Naive thymus-derived CD4-positive, alpha-beta T cell (primary cell): Measurements from ENCODE around the gene C3. TPM values are rescaled to one million over a fixed set of nuclear protein-coding genes. Genes with fewer than 3 reads are reported as not detected.
"Not testable (repeated sequence)": the region's sequence is repeated elsewhere in the genome, so short reads cannot be mapped to it uniquely, and the experiment has no call there.

Source experiments
- ATAC-seq: fragments of 150-1000 bp; cut with Tn5 transposase; 2 replicates; pipeline ENCODE4 v1.10.0; 2021; ENCODE audit warnings: mild to moderate bottlenecking, moderate library complexity
- CTCF ChIA-PET: fragments of 350-600 bp; sonication (Branson Sonifier 250); formaldehyde crosslinking; loops from one replicate; lab custom pipeline; 2021; ENCODE audit warnings: antibody characterized with exemption; lab: Charles Lee
- POLR2A ChIA-PET: fragments of 350-600 bp; sonication (Branson Sonifier 250); formaldehyde crosslinking; loops from one replicate; lab custom pipeline; 2021; ENCODE audit warnings: antibody characterized with exemption, inconsistent platforms; lab: Charles Lee
- DNase-seq, 9 donors: peaks; one replicate each; pipeline versions ENCODE4 v3.0.0 to v3.0.0-alpha.2; 2020 to 2022; ENCODE audit warnings: mixed read lengths in 1 of 9
- H3K27ac ChIP-seq: one replicate; pipeline ENCODE4 v1.7.0; 2013; ENCODE audit warnings: mild to moderate bottlenecking, low read depth, low read length, moderate library complexity
- H3K27me3 ChIP-seq, 2 donors: one replicate each; pipeline ENCODE4 v1.7.0; 2013; ENCODE audit warnings: low read length in 2 of 2, mild to moderate bottlenecking in 2 of 2, moderate library complexity in 2 of 2; ENCODE audit not compliant: control insufficient read depth in 2 of 2, insufficient read depth in 2 of 2
- H3K36me3 ChIP-seq, 3 experiments: 1 replicate in 2 of 3; 2 replicates in 1 of 3; pipeline ENCODE4 v1.7.0; 2013; ENCODE audit warnings: low read length in 3 of 3, mild to moderate bottlenecking in 3 of 3, moderate library complexity in 1 of 3; ENCODE audit not compliant: insufficient read depth in 3 of 3, control insufficient read depth in 2 of 3
- H3K4me1 ChIP-seq, 2 donors: one replicate each; pipeline ENCODE4 v1.7.0; 2013; ENCODE audit warnings: low read length in 2 of 2, mild to moderate bottlenecking in 2 of 2, moderate library complexity in 1 of 2; ENCODE audit not compliant: control insufficient read depth in 2 of 2, insufficient read depth in 2 of 2
- H3K4me3 ChIP-seq: 2 replicates; pipeline ENCODE4 v1.7.0; 2013; ENCODE audit warnings: mild to moderate bottlenecking, low read length
- H3K9me3 ChIP-seq, 3 experiments: 1 replicate in 2 of 3; 2 replicates in 1 of 3; pipeline ENCODE4 v1.7.0; 2013; ENCODE audit warnings: low read length in 3 of 3; ENCODE audit not compliant: control insufficient read depth in 2 of 3
- H3K27ac Mint-ChIP-seq, 9 donors: one replicate each; pipeline ENCODE4 v1.8.0; 2020 to 2022; ENCODE audit warnings: mixed read lengths in 9 of 9, mild to moderate bottlenecking in 8 of 9, moderate library complexity in 5 of 9, inconsistent platforms in 2 of 9
- H3K27me3 Mint-ChIP-seq, 5 donors: one replicate each; pipeline ENCODE4 v1.8.0; 2021 to 2022; ENCODE audit warnings: mixed read lengths in 5 of 5, mild to moderate bottlenecking in 1 of 5
- H3K36me3 Mint-ChIP-seq, 5 donors: one replicate each; pipeline ENCODE4 v1.8.0; 2020 to 2022; ENCODE audit warnings: mixed read lengths in 5 of 5, mild to moderate bottlenecking in 3 of 5, inconsistent platforms in 1 of 5
- H3K4me1 Mint-ChIP-seq, 7 donors: one replicate each; pipeline ENCODE4 v1.8.0; 2020 to 2022; ENCODE audit warnings: mixed read lengths in 7 of 7, mild to moderate bottlenecking in 3 of 7, inconsistent platforms in 1 of 7
- H3K4me3 Mint-ChIP-seq, 10 donors: one replicate each; pipeline ENCODE4 v1.8.0; 2020 to 2022; ENCODE audit warnings: mild to moderate bottlenecking in 10 of 10, mixed read lengths in 10 of 10, moderate library complexity in 6 of 10, inconsistent platforms in 2 of 10
- H3K9me3 Mint-ChIP-seq, 11 donors: one replicate each; pipeline ENCODE4 v1.8.0; 2020 to 2022; ENCODE audit warnings: mixed read lengths in 11 of 11, mild to moderate bottlenecking in 4 of 11, inconsistent platforms in 1 of 11, moderate library complexity in 1 of 11
- intact Hi-C, 2 donors: fragments of 100-400 bp; cut with micrococcal nuclease; formaldehyde crosslinking; loops; one replicate each; pipeline ENCODE4 v1.15.1; 2023
- polyA plus RNA-seq, 2 donors: library from polyadenylated mRNA; unstranded; fragments of 300-500 nt; fragmentation: Illumina TruSeq; gene quantifications; one replicate each; pipeline ENCODE4 v1.2.3, GENCODE V29; 2021
- total RNA-seq, 6 experiments: library from RNA in 5 of 6; stranded (reverse) in 5 of 6; gene quantifications; 1 replicate in 5 of 6; 2 replicates in 1 of 6; pipeline ENCODE4 v1.2.3 and lab custom pipeline; 2021 to 2026

The C3 gene
- total and polyA plus RNA-seq, 7 experiments from 2014 or later: 0.57 to 3.7 (median 1.8) TPM; not detected in 2

- intact Hi-C loops: no loop called here
- peak overlapping the region in 1 of 9 donors; percentile 84 for H3K27ac Mint-ChIP-seq
- no peak overlapping the region for H3K4me3 Mint-ChIP-seq
- H3K9me3 ChIP-seq: no peaks in the 10 kb centered on the region
- H3K36me3 ChIP-seq: no peaks in the 10 kb centered on the region
- H3K4me1 ChIP-seq: peaks cover 17 to 22% of the 10 kb centered on the region in 2 donors
- no peaks in the 10 kb centered on the region for H3K27me3 ChIP-seq
- CTCF ChIA-PET: interaction anchor here (1.2 kb wide), 1 partner anchor 11 kb away, joined by 3 read pairs; no protein-coding TSS in a partner anchor
- no peak for ATAC-seq
- no peak overlapping the region for H3K27ac ChIP-seq
- H3K9me3 Mint-ChIP-seq: no peaks in the 10 kb centered on the region
- H3K36me3 Mint-ChIP-seq: peaks cover 0 to 3% (median 0%) of the 10 kb centered on the region in 5 donors
- POLR2A ChIA-PET: no interaction called here
- no peak for DNase-seq
- H3K4me3 ChIP-seq: no peak overlapping the region
- H3K27me3 Mint-ChIP-seq: peaks cover 0 to 2% (median 0%) of the 10 kb centered on the region in 5 donors
- peaks cover 6 to 41% (median 21%) of the 10 kb centered on the region in 7 donors for H3K4me1 Mint-ChIP-seq
These were observed 75.7 kb downstream of the C3 start for GRCh38 chr19:6644796-6645195.

DNA sequence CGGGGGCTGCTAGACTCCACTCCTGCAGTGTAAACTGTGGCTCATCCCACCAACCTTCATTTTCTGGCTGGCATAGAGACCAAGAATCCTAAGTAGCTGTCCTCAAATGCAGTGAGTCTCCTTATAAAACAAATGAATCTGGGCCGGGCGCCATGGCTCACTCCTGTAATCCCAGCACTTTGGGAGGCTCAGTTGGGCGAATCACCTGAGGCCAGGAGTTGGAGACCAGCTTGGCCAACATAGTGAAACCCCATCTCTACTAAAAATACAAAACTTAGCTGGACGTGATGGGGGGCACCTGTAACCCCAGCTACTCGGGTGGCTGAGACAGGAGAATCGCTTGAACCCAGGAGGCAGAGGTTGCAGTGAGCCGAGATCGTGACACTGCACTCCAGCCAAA, 80.1 kb downstream of the C3 start:
- H3K9me3 Mint-ChIP-seq, POLR2A ChIA-PET, CTCF ChIA-PET, H3K27me3 ChIP-seq, H3K36me3 ChIP-seq, ATAC-seq, H3K27ac ChIP-seq, H3K36me3 Mint-ChIP-seq, DNase-seq, H3K27me3 Mint-ChIP-seq, H3K9me3 ChIP-seq, H3K4me3 ChIP-seq: not testable (repeated sequence)
- Mint-ChIP-seq H3K4me1 (peaks cover 6 to 46% (median 22%) of the 10 kb centered on the region in 7 donors), H3K4me3 (peak overlapping the region in 2 of 10 donors; percentile 13 to 29), H3K27ac (peak overlapping the region in 1 of 9 donors; percentile 49)
- peaks cover 17 to 22% of the 10 kb centered on the region in 2 donors for H3K4me1 ChIP-seq
- intact Hi-C loops: loop anchor here in 1 of 2 donors (2.0 kb wide), 1 partner anchor 34 kb away; no protein-coding TSS in a partner anchor

DNA sequence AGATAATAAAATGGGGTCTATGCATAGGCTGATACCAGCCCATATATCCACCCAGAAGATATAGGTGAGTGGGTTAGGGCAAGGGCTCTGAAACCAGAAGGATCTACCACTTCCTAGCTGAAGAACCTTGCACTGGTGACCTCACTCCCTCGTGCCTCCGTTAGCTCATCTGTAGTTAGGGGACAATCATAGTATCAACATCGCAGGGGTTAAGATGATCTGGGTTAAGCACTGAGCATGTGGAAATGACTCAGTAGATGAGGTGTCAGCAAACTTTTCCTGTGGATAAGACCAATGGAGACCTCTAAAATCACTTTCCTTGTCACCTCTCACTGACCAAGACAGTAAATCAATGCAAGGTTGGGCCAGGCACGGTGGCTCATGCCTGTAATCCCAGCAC, 81.0 kb downstream of the C3 start:
- Mint-ChIP-seq H3K27me3 (no peaks in the 10 kb centered on the region), H3K27ac (peak overlapping the region in 1 of 9 donors; percentile 74), H3K4me3 (peak overlapping the region in 1 of 10 donors; percentile 5), H3K36me3 (peaks cover 0 to 5% (median 0%) of the 10 kb centered on the region in 5 donors), H3K9me3 (peaks cover 0 to 2% (median 0%) of the 10 kb centered on the region in 11 donors), H3K4me1 (peaks cover 6 to 45% (median 22%) of the 10 kb centered on the region in 7 donors)
- no peaks in the 10 kb centered on the region for H3K27me3 ChIP-seq
- CTCF ChIA-PET: interaction anchor here (0.6 kb wide), 1 partner anchor 36 kb away, joined by 3 read pairs; no protein-coding TSS in a partner anchor
- ATAC-seq (no peak), DNase-seq (no peak)
- no peak overlapping the region for H3K4me3 ChIP-seq
- H3K9me3 ChIP-seq: no peaks in the 10 kb centered on the region
- intact Hi-C loops: no loop called here
- peaks cover 17 to 22% of the 10 kb centered on the region in 2 donors for H3K4me1 ChIP-seq
- H3K27ac ChIP-seq: no peak overlapping the region
- no peaks in the 10 kb centered on the region for H3K36me3 ChIP-seq
- POLR2A ChIA-PET: interaction anchor here (0.8 kb wide), 1 partner anchor 16 kb away, joined by 3 read pairs; no protein-coding TSS in a partner anchor

DNA sequence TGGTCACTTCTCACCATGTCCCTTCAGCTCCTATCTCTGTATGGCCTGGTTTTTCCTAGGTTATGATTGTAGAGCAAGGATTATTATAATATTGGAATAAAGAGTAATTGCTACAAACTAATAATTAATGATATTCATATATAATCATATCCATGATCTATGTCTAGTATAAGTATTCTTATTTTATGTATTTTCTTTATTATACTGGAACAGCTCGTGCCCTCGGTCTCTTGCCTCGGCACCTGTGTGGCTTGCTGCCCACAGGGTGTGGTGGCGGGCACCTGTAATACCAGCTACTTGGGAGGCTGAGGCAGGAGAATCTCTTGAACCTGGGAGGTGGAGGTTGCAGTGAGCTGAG, 87.0 kb downstream of the C3 start:
- POLR2A ChIA-PET, ATAC-seq, H3K9me3 Mint-ChIP-seq, H3K27ac ChIP-seq, H3K36me3 Mint-ChIP-seq, H3K27me3 ChIP-seq, H3K4me1 ChIP-seq, H3K9me3 ChIP-seq, H3K36me3 ChIP-seq, H3K4me3 ChIP-seq, H3K4me3 Mint-ChIP-seq, DNase-seq, H3K27me3 Mint-ChIP-seq: not testable (repeated sequence)
- Mint-ChIP-seq H3K4me1 (peaks cover 4 to 22% (median 9%) of the 10 kb centered on the region in 7 donors), H3K27ac (peak overlapping the region in 1 of 9 donors; percentile 62)
- intact Hi-C loops: loop anchor here (1.0 to 5.0 kb wide), 3 partner anchors 41 to 173 kb away; no protein-coding TSS in a partner anchor
- CTCF ChIA-PET: interaction anchor here (0.5 to 2.7 kb wide), 8 partner anchors 9 to 372 kb away, joined by 3 to 20 read pairs (median 4); no protein-coding TSS in a partner anchor

GRCh38 chr19:6632747-6633455, 87.5 kb downstream of the C3 start:
- H3K27ac Mint-ChIP-seq: peak overlapping the region in 4 of 9 donors; percentile 13 to 62 (median 18)
- intact Hi-C loops: loop anchor here (1.0 to 5.0 kb wide), 8 partner anchors 42 to 371 kb away; no protein-coding TSS in a partner anchor
- H3K27ac ChIP-seq, ATAC-seq, H3K27me3 Mint-ChIP-seq, H3K36me3 ChIP-seq, H3K9me3 ChIP-seq, H3K27me3 ChIP-seq, H3K4me3 Mint-ChIP-seq, H3K4me3 ChIP-seq, H3K4me1 ChIP-seq, H3K36me3 Mint-ChIP-seq, POLR2A ChIA-PET, H3K9me3 Mint-ChIP-seq: not testable (repeated sequence)
- CTCF ChIA-PET: interaction anchor here (0.5 to 2.7 kb wide), 8 partner anchors 9 to 372 kb away, joined by 3 to 20 read pairs (median 4); no protein-coding TSS in a partner anchor
- H3K4me1 Mint-ChIP-seq: peaks cover 4 to 20% (median 9%) of the 10 kb centered on the region in 7 donors
- peak in 1 of 9 donors; percentile 55 for DNase-seq

- H3K27ac Mint-ChIP-seq: peak overlapping the region in 3 of 9 donors; percentile 7 to 20 (median 13)
These were observed 88.3 kb downstream of the C3 start for GRCh38 chr19:6632002-6632621.

More at GRCh38 chr19:6632002-6632621, 88.3 kb downstream of the C3 start:
- Mint-ChIP-seq H3K4me1 (peaks cover 4 to 20% (median 9%) of the 10 kb centered on the region in 7 donors), H3K9me3 (peaks cover 0 to 6% (median 3%) of the 10 kb centered on the region in 11 donors), H3K36me3 (peaks cover 0 to 4% (median 0%) of the 10 kb centered on the region in 5 donors), H3K27me3 (peaks cover 4 to 7% (median 5%) of the 10 kb centered on the region in 5 donors), H3K4me3 (no peak overlapping the region)
- Histone ChIP-seq H3K4me3 (no peak overlapping the region), H3K27me3 (no peaks in the 10 kb centered on the region), H3K9me3 (no peaks in the 10 kb centered on the region), H3K36me3 (no peaks in the 10 kb centered on the region), H3K4me1 (peaks cover 0 to 5% of the 10 kb centered on the region in 2 donors), H3K27ac (no peak overlapping the region)
- ATAC-seq (peak; percentile 90), DNase-seq (peak; percentile 29 to 88 (median 78))
- intact Hi-C loops: loop anchor here (1.0 to 5.0 kb wide), 7 partner anchors 43 to 372 kb away; no protein-coding TSS in a partner anchor
- POLR2A ChIA-PET: interaction anchor here (0.5 kb wide), 1 partner anchor 146 kb away, joined by 3 read pairs; no protein-coding TSS in a partner anchor
- CTCF ChIA-PET: interaction anchor here (0.5 to 2.7 kb wide), 6 partner anchors 89 to 236 kb away, joined by 3 to 20 read pairs (median 5); partner anchors contain the start of gene GPR108
